Measurements from ENCODE around the gene VPS4A. TPM values are rescaled to one million over a fixed set of nuclear protein-coding genes. Genes with fewer than 3 reads are reported as not detected.

VPS4A gene
- polyA plus RNA-seq, 1 donor (not counting 4 experiments of a cell fraction or from before 2014, with no cell fraction given), result 18.2 TPM

DNA sequence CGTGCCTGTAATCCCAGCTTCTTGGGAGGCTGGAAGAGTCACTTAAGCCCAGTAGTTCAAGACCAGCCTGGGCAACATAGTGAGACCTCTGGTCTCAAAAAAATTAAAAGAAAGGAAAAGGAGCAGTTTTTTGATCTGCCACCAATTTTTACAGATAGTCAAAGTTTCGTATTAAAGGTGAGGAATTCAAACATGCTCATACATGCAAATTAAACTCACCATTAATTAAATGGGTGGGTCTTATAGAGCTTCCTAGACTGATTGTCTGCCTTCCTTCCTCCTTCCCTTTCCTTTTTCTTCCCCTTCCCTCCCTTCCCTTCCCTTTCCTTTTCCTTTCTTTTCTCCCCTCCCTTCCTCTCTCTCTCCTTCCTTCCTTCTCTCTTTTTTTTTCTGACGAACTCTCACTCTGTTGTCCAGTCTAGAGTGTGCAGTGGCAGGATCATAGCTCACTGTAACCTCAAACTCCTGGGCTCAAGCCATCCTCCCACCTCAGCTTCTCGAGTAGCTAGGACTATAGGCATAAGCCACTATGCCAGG is 36.4 kb upstream of the VPS4A start:
- H3K9ac ChIP-seq (ENCODE audit: control insufficient read depth, extremely low read depth, insufficient read depth, low read length), result no peak overlapping the region

DNA sequence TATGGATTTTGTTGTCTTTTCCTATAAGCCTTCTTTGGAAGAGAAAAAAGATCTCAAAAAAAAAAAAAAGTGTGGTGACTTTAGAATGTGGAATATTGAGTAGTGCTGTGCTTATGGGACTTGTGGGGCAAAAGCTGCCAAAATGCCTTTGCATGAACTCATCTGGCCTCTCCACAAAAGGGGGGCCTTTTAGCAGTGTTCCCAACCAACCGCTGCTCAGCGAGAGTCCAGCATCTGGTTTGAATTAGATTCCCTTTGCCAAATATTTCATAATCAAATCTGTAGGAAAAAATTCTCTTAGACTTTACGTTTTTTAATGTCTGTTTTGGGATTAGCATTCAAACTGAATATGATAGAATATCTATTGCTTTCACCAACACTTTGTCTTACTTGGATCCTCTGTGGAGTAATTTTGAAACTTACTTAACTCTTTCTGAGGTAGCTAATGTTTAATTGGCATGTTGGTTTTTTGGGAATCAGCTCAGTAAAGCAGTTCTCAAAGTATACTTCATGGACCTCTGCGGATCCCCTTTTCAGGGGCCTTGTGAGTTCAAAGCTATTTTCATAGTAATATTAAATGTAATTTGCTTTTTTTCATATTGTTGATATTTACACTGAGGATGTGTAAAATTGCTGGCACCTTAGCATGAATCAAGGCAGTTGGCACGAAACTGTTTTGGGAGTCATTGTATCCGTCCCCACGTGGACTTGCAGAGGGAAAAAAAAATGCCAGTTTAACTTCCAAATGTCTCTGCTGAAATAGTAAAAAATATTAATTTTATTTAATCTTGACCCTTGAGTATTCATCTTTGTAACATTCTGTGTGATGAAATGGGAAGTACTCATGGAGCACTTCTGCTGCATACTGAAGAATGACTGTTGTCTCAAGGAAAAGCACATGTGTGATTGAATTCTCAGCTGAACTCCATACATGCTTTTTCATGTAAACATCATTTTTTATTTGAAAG is 34.7 kb upstream of the VPS4A start:
- TF ChIP-seq, protein P1, sequence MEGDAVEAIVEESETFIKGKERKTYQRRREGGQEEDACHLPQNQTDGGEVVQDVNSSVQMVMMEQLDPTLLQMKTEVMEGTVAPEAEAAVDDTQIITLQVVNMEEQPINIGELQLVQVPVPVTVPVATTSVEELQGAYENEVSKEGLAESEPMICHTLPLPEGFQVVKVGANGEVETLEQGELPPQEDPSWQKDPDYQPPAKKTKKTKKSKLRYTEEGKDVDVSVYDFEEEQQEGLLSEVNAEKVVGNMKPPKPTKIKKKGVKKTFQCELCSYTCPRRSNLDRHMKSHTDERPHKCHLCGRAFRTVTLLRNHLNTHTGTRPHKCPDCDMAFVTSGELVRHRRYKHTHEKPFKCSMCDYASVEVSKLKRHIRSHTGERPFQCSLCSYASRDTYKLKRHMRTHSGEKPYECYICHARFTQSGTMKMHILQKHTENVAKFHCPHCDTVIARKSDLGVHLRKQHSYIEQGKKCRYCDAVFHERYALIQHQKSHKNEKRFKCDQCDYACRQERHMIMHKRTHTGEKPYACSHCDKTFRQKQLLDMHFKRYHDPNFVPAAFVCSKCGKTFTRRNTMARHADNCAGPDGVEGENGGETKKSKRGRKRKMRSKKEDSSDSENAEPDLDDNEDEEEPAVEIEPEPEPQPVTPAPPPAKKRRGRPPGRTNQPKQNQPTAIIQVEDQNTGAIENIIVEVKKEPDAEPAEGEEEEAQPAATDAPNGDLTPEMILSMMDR (optimal IDR thresholded peaks at IDR 0.05 in 1 of 3, IDR thresholded peaks at IDR 0.05 in 1 of 3, conservative IDR thresholded peaks at IDR 0.05 in 1 of 3; ENCODE audit: extremely low read depth in 1 of 3, insufficient read depth in 2 of 3, low read length in 3 of 3), result no peak
- no peak for TF ChIP-seq EZH2 (IDR thresholded peaks at IDR 0.05; ENCODE audit: low read length)
- Histone ChIP-seq H3K4me2 (ENCODE audit: control insufficient read depth, extremely low read depth, insufficient read depth, low read depth, low read length) (no peak overlapping the region), H3K36me3 (ENCODE audit: control insufficient read depth in 2 of 2, extremely low read depth in 1 of 2, insufficient read depth in 2 of 2, low read length in 2 of 2) (no peaks in the 10 kb centered on the region), H3K9me1 (ENCODE audit: control insufficient read depth, extremely low read depth, insufficient read depth, low read length) (no peaks in the 10 kb centered on the region), H3K4me1 (ENCODE audit: control insufficient read depth, extremely low read depth, insufficient read depth, low read length) (no peaks in the 10 kb centered on the region), H3K79me2 (ENCODE audit: control insufficient read depth, insufficient read depth, low read length) (no peaks in the 10 kb centered on the region), H3K4me3 (ENCODE audit: control insufficient read depth in 2 of 3, extremely low read depth in 1 of 3, insufficient read depth in 2 of 3, low read depth in 1 of 3, low read length in 3 of 3) (no peak overlapping the region), H3K9ac (ENCODE audit: control insufficient read depth, extremely low read depth, insufficient read depth, low read length) (no peak overlapping the region), H2AFZ (ENCODE audit: control insufficient read depth, low read length) (no peak overlapping the region), H3K27me3 (ENCODE audit: control insufficient read depth, extremely low read depth, insufficient read depth, low read length) (no peaks in the 10 kb centered on the region), H3K27ac (ENCODE audit: control insufficient read depth, insufficient read depth, low read length) (no peak overlapping the region), H3K9me3 (ENCODE audit: control insufficient read depth, low read depth, low read length) (no peaks in the 10 kb centered on the region), H4K20me1 (ENCODE audit: control insufficient read depth, extremely low read depth, insufficient read depth, low read length) (no peaks in the 10 kb centered on the region)
- dilution Hi-C loops (cut with MboI; ENCODE audit: extremely low pct_ligation_motif_present, low sequenced_read_pairs), result no loop called here
- no peak for DNase-seq (ENCODE audit: low read depth, low spot score)
- no peak for FAIRE-seq

More for the DNA sequence above, 36.4 kb upstream of the VPS4A start:
- H3K9me1 ChIP-seq (ENCODE audit: control insufficient read depth, extremely low read depth, insufficient read depth, low read length), result no peaks in the 10 kb centered on the region
- H2AFZ ChIP-seq (ENCODE audit: control insufficient read depth, low read length), result no peak overlapping the region
- no peak overlapping the region for H3K4me2 ChIP-seq (ENCODE audit: control insufficient read depth, extremely low read depth, insufficient read depth, low read depth, low read length)
- dilution Hi-C loops (cut with MboI; ENCODE audit: extremely low pct_ligation_motif_present, low sequenced_read_pairs), result no loop called here
- no peak overlapping the region for H3K4me3 ChIP-seq (ENCODE audit: control insufficient read depth in 2 of 3, extremely low read depth in 1 of 3, insufficient read depth in 2 of 3, low read depth in 1 of 3, low read length in 3 of 3)
- no peaks in the 10 kb centered on the region for H4K20me1 ChIP-seq (ENCODE audit: control insufficient read depth, extremely low read depth, insufficient read depth, low read length)
- H3K9me3 ChIP-seq (ENCODE audit: control insufficient read depth, low read depth, low read length), result no peaks in the 10 kb centered on the region
- H3K36me3 ChIP-seq (ENCODE audit: control insufficient read depth in 2 of 2, extremely low read depth in 1 of 2, insufficient read depth in 2 of 2, low read length in 2 of 2), result no peaks in the 10 kb centered on the region
- no peaks in the 10 kb centered on the region for H3K4me1 ChIP-seq (ENCODE audit: control insufficient read depth, extremely low read depth, insufficient read depth, low read length)
- TF ChIP-seq, protein P1 (optimal IDR thresholded peaks at IDR 0.05 in 1 of 3, IDR thresholded peaks at IDR 0.05 in 1 of 3, conservative IDR thresholded peaks at IDR 0.05 in 1 of 3; ENCODE audit: extremely low read depth in 1 of 3, insufficient read depth in 2 of 3, low read length in 3 of 3), result no peak
- no peak for TF ChIP-seq EZH2 (IDR thresholded peaks at IDR 0.05; ENCODE audit: low read length)
- FAIRE-seq (no peak), DNase-seq (ENCODE audit: low read depth, low spot score) (no peak)
- no peaks in the 10 kb centered on the region for H3K27me3 ChIP-seq (ENCODE audit: control insufficient read depth, extremely low read depth, insufficient read depth, low read length)
- no peaks in the 10 kb centered on the region for H3K79me2 ChIP-seq (ENCODE audit: control insufficient read depth, insufficient read depth, low read length)
- no peak overlapping the region for H3K27ac ChIP-seq (ENCODE audit: control insufficient read depth, insufficient read depth, low read length)
